Trophoblast cell (in vitro differentiated cells and primary cell): ENCODE data around the gene SELENOO.

Source experiments
- DNase-seq, 2 donors: peaks; one replicate each; pipeline ENCODE4 v3.0.0-alpha.2; 2016
- H2AFZ ChIP-seq: 2 replicates; pipeline ENCODE4 v1.6.1; 2013; ENCODE audit warnings: low read length, moderate library complexity, mild to moderate bottlenecking; ENCODE audit not compliant: insufficient read depth, poor library complexity
- H2AK5ac ChIP-seq: 2 replicates; pipeline ENCODE4 v1.6.1; 2013; ENCODE audit warnings: mild to moderate bottlenecking, low read length
- H2BK120ac ChIP-seq: 2 replicates; pipeline ENCODE4 v1.6.1; 2013; ENCODE audit warnings: low read length, mild to moderate bottlenecking, moderate library complexity; ENCODE audit not compliant: insufficient read depth, poor library complexity
- H2BK12ac ChIP-seq: 2 replicates; pipeline ENCODE4 v1.6.1; 2013; ENCODE audit warnings: mild to moderate bottlenecking, low read length, moderate library complexity
- H2BK5ac ChIP-seq: 2 replicates; pipeline ENCODE4 v1.6.1; 2013; ENCODE audit warnings: low read length, low read depth, moderate library complexity, mild to moderate bottlenecking; ENCODE audit not compliant: poor library complexity
- H3K14ac ChIP-seq: 2 replicates; pipeline ENCODE4 v1.6.1; 2013; ENCODE audit warnings: mild to moderate bottlenecking, low read length
- H3K18ac ChIP-seq: 2 replicates; pipeline ENCODE4 v1.6.1; 2013; ENCODE audit warnings: mild to moderate bottlenecking, low read length
- H3K23ac ChIP-seq: 2 replicates; pipeline ENCODE4 v1.6.1; 2013; ENCODE audit warnings: low read length
- H3K27ac ChIP-seq: 2 replicates; pipeline ENCODE4 v1.5.1; 2013; ENCODE audit warnings: low read depth, mild to moderate bottlenecking, inconsistent platforms, low read length, moderate library complexity
- H3K27me3 ChIP-seq: 2 replicates; pipeline ENCODE4 v1.6.1; 2013; ENCODE audit warnings: inconsistent platforms, mild to moderate bottlenecking, low read length, moderate library complexity; ENCODE audit not compliant: insufficient read depth
- H3K36me3 ChIP-seq, 2 experiments: 1 replicate in 1 of 2; 2 replicates in 1 of 2; pipeline ENCODE4 v1.6.1; 2013; ENCODE audit warnings: low read length in 2 of 2, mild to moderate bottlenecking in 2 of 2, moderate library complexity in 1 of 2; ENCODE audit not compliant: insufficient read depth in 2 of 2, control insufficient read depth in 1 of 2
- H3K4ac ChIP-seq: 2 replicates; pipeline ENCODE4 v1.6.1; 2013; ENCODE audit warnings: low read depth, mild to moderate bottlenecking, low read length, moderate library complexity
- H3K4me1 ChIP-seq, 2 experiments: 1 replicate in 1 of 2; 2 replicates in 1 of 2; pipeline ENCODE4 v1.6.1; 2013; ENCODE audit warnings: low read length in 2 of 2, mild to moderate bottlenecking in 2 of 2, moderate library complexity in 1 of 2; ENCODE audit not compliant: insufficient read depth in 2 of 2, control insufficient read depth in 1 of 2
- H3K4me2 ChIP-seq: 2 replicates; pipeline ENCODE4 v1.6.1; 2013; ENCODE audit warnings: inconsistent platforms, mild to moderate bottlenecking, low read length, moderate library complexity
- H3K4me3 ChIP-seq: 2 replicates; pipeline ENCODE4 v1.5.1; 2013; ENCODE audit warnings: mild to moderate bottlenecking, low read depth, low read length, inconsistent platforms
- H3K79me1 ChIP-seq: one replicate; pipeline ENCODE4 v1.6.1; 2013; ENCODE audit warnings: low read length
- H3K79me2 ChIP-seq: 2 replicates; pipeline ENCODE4 v1.6.1; 2013; ENCODE audit warnings: low read length, mild to moderate bottlenecking; ENCODE audit not compliant: control insufficient read depth, insufficient read depth, poor library complexity
- H3K9ac ChIP-seq: 2 replicates; pipeline ENCODE4 v1.6.1; 2013; ENCODE audit warnings: mild to moderate bottlenecking, low read length
- H3K9me3 ChIP-seq: 2 replicates; pipeline ENCODE4 v1.6.1; 2013; ENCODE audit warnings: low read depth, mild to moderate bottlenecking, control low read depth, inconsistent platforms, low read length; ENCODE audit not compliant: insufficient read depth
- H4K12ac ChIP-seq: 2 replicates; pipeline ENCODE4 v1.6.1; 2013; ENCODE audit warnings: low read depth, mild to moderate bottlenecking, low read length, moderate library complexity
- H4K8ac ChIP-seq: 2 replicates; pipeline ENCODE4 v1.6.1; 2013; ENCODE audit warnings: low read depth, mild to moderate bottlenecking, low read length, moderate library complexity
- H4K91ac ChIP-seq: one replicate; pipeline ENCODE4 v1.6.1; 2013; ENCODE audit warnings: low read depth, mild to moderate bottlenecking, low read length, moderate library complexity
- WGBS: extraction: QIAGEN DNeasy Blood & Tissue Kit; methylation state at CpG from one replicate; pipeline ENCODE4 v1.1.7; 2013; ENCODE audit warnings: missing lambda C conversion rate; ENCODE audit not compliant: insufficient read length, insufficient coverage; ENCODE audit errors: extremely low coverage; 5-methylcytosine and 5-hydroxymethylcytosine counted together

SELENOO gene

DNA sequence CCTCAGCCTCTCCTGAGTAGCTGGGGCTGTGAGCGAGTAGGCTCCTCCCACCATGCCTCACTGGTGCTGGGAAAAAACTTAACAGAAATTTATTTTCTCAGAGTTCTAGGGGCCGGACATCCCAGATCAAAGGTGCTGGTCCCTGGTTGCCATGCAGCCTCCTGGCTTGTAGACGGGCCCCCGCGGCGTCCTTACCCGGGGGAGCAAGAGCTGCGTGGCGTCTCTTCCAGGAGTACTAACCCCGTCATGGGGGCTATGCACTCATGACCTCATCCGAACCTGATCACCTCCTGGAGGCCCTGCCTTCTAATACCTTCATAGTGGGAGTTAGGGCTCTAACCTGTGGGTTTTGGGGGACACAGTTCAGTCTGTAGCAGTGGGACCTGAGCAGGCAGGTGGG lies 12.5 kb upstream of the SELENOO start:
- H2AK5ac ChIP-seq, result no peak overlapping the region
- no peak overlapping the region for H3K4me2 ChIP-seq
- no peak overlapping the region for H4K91ac ChIP-seq
- no peak for DNase-seq
- H3K9ac ChIP-seq, result no peak overlapping the region
- no peak overlapping the region for H2BK5ac ChIP-seq
- no peak overlapping the region for H3K23ac ChIP-seq
- no peak overlapping the region for H3K14ac ChIP-seq
- H3K9me3 ChIP-seq, result no peaks in the 10 kb centered on the region
- no peak overlapping the region for H4K8ac ChIP-seq
- H3K79me1 ChIP-seq, result peaks cover 25% of the 10 kb centered on the region
- H3K4me1 ChIP-seq, result peaks cover 50 to 54% of the 10 kb centered on the region in 2 experiments
- no peaks in the 10 kb centered on the region for H3K27me3 ChIP-seq
- H3K36me3 ChIP-seq, result peaks cover 5 to 13% of the 10 kb centered on the region in 2 experiments
- no peak overlapping the region for H3K27ac ChIP-seq
- no peak overlapping the region for H4K12ac ChIP-seq
- H3K4ac ChIP-seq, result no peak overlapping the region
- H2BK120ac ChIP-seq, result no peak overlapping the region
- H2AFZ ChIP-seq, result no peak overlapping the region
- H3K79me2 ChIP-seq, result peaks cover 20% of the 10 kb centered on the region
- H3K18ac ChIP-seq, result no peak overlapping the region
- no CpG with 5 or more reads among the region's 11 CpGs for WGBS
- H3K4me3 ChIP-seq, result no peak overlapping the region
- no peak overlapping the region for H2BK12ac ChIP-seq

DNA sequence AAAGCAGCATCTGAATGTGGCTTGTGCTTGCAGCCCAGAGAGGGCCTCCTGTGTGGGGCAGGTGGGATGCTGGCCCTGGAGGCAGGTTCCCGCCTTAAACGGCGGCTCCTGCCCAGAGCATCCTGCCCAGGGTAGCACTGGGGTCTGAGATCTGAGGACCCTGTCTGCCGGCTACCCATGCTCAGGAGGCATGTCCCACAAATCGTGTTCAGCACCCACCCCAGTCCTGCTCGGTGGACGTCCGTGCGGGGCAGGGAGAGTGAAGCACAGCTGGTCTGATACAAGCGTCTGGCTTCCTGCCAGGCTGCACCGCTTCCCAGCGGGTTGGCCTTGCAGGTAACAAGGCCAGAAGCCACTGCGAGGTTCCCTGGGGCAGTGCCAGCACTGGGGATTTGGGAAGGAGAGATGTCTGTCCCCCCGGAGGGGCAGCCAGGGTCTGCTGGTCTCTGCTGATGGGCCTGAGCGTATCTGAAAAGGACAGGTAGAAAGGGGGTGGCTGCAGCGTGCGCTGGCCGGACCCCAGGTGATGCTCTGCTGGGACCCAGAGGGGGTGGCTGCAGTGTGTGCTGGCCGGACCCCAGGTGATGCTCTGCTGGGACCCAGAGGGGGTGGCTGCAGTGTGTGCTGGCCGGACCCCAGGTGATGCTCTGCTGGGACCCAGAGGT lies 11.5 kb upstream of the SELENOO start:
- peak overlapping the region; percentile 28 for H3K14ac ChIP-seq
- peaks cover 15 to 22% of the 10 kb centered on the region in 2 experiments for H3K36me3 ChIP-seq
- no peak overlapping the region for H2AFZ ChIP-seq
- H3K4me1 ChIP-seq, result peaks cover 47 to 53% of the 10 kb centered on the region in 2 experiments
- H3K79me1 ChIP-seq, result peaks cover 25% of the 10 kb centered on the region
- no peak for DNase-seq
- H2BK5ac ChIP-seq, result no peak overlapping the region
- H3K79me2 ChIP-seq, result peaks cover 20% of the 10 kb centered on the region
- H2BK12ac ChIP-seq, result peak overlapping the region; percentile 6
- H3K18ac ChIP-seq, result peak overlapping the region; percentile 19
- H3K4me2 ChIP-seq, result no peak overlapping the region
- H3K23ac ChIP-seq, result no peak overlapping the region
- H2BK120ac ChIP-seq, result no peak overlapping the region
- no peak overlapping the region for H2AK5ac ChIP-seq
- H3K9ac ChIP-seq, result no peak overlapping the region
- no peak overlapping the region for H3K4me3 ChIP-seq
- H3K27ac ChIP-seq, result peak overlapping the region; percentile 88
- H4K12ac ChIP-seq, result no peak overlapping the region
- no CpG with 5 or more reads among the region's 20 CpGs for WGBS
- peak overlapping the region; percentile 44 for H4K91ac ChIP-seq
- H3K9me3 ChIP-seq, result no peaks in the 10 kb centered on the region
- no peak overlapping the region for H4K8ac ChIP-seq
- H3K4ac ChIP-seq, result peak overlapping the region; percentile 3
- H3K27me3 ChIP-seq, result no peaks in the 10 kb centered on the region

DNA sequence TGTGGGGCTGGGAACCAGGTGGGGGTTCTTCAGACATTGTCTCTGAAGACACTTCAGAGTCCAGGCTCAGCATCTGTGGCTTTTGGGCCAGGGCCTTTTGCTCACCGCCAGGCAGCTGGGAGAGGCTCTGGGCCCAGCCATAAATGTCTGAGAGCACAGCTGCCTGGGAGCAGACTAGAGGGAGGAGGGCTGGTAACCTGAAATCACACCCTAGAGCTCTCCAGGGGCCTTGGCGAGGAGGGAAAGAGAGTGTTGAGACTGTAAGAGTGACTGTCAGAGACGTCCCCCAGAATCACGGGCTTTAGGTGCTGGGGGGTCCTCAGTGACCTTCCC lies 11.0 kb upstream of the SELENOO start:
- no peaks in the 10 kb centered on the region for H3K9me3 ChIP-seq
- H3K36me3 ChIP-seq, result peaks cover 20 to 27% of the 10 kb centered on the region in 2 experiments
- H3K4me2 ChIP-seq, result peak overlapping the region; percentile 43
- WGBS, result no CpG with 5 or more reads among the region's 4 CpGs
- no peak overlapping the region for H2AK5ac ChIP-seq
- H3K14ac ChIP-seq, result peak overlapping the region; percentile 36
- H3K4me1 ChIP-seq, result peaks cover 42 to 50% of the 10 kb centered on the region in 2 experiments
- no peak overlapping the region for H3K9ac ChIP-seq
- peak overlapping the region; percentile 88 for H3K27ac ChIP-seq
- no peak overlapping the region for H4K12ac ChIP-seq
- H3K23ac ChIP-seq, result no peak overlapping the region
- peak overlapping the region; percentile 62 for H2BK120ac ChIP-seq
- H4K8ac ChIP-seq, result peak overlapping the region; percentile 8
- DNase-seq, result no peak
- no peak overlapping the region for H2AFZ ChIP-seq
- no peak overlapping the region for H2BK12ac ChIP-seq
- peak overlapping the region; percentile 17 for H3K18ac ChIP-seq
- peak overlapping the region; percentile 0 for H2BK5ac ChIP-seq
- peaks cover 20% of the 10 kb centered on the region for H3K79me2 ChIP-seq
- H3K4ac ChIP-seq, result peak overlapping the region; percentile 5
- H4K91ac ChIP-seq, result peak overlapping the region; percentile 44
- peak overlapping the region; percentile 52 for H3K4me3 ChIP-seq
- H3K27me3 ChIP-seq, result no peaks in the 10 kb centered on the region
- H3K79me1 ChIP-seq, result peaks cover 25% of the 10 kb centered on the region

DNA sequence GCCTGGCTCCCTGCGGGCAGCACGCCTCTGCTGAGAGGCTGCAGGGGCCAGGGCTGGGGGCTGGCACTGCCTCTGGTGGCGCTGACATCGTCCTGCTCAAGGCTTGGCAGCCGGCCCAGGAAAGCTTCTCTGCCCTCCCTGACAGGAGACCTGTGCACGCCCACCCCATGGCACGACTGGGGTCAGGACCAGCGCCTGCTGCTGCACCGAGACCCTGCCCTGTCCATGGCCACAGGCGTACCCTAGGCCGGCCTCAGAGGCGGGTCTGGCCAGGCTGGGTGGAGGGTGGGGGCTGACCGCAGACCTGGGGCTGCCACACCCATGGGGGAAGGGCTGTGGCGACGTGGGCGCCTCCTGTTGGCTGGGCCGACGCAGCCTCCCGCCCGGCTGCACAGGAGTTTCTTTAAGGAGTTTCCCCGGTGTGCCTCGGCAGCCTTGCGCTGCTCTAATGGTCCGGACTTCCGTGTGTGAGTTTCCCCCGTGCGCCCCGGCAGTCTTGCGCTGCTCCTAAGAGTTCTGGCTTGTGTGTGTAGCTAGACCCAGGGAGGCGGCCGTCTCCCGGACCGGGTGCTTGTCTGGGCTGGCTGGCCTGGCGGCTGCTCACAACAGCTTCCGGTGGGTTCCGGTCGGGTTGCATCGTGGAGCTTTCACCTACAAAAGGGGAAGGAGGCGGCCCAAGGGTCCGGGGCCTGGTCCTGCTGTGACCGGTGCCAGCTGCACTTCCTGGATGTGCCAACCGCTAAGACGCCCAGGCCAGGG lies 10.4 kb upstream of the SELENOO start:
- Histone ChIP-seq H3K27ac (peak overlapping the region; percentile 88), H3K4me1 (peaks cover 38 to 45% of the 10 kb centered on the region in 2 experiments), H4K8ac (peak overlapping the region; percentile 74), H3K79me2 (peaks cover 18% of the 10 kb centered on the region), H3K9me3 (no peaks in the 10 kb centered on the region), H2BK120ac (peak overlapping the region; percentile 62), H2BK12ac (no peak overlapping the region), H2AFZ (peak overlapping the region; percentile 18), H3K36me3 (peaks cover 24 to 31% of the 10 kb centered on the region in 2 experiments), H2BK5ac (peak overlapping the region; percentile 66), H3K23ac (no peak overlapping the region), H3K9ac (no peak overlapping the region), H4K12ac (peak overlapping the region; percentile 39), H2AK5ac (no peak overlapping the region), H3K18ac (peak overlapping the region; percentile 70), H3K4me3 (peak overlapping the region; percentile 52), H3K4me2 (peak overlapping the region; percentile 43), H3K79me1 (peaks cover 21% of the 10 kb centered on the region), H3K4ac (peak overlapping the region; percentile 60), H3K14ac (peak overlapping the region; percentile 61), H3K27me3 (no peaks in the 10 kb centered on the region), H4K91ac (peak overlapping the region; percentile 60)
- WGBS, result no CpG with 5 or more reads among the region's 43 CpGs
- peak; percentile 51 to 73 for DNase-seq
